Heart left ventricle (tissue), 16 donors: ENCODE measurements around the gene ELFN2. TPM values are rescaled to one million over a fixed set of nuclear protein-coding genes. Genes with fewer than 3 reads are reported as not detected.

Experiments used
- ATAC-seq, 4 donors: fragments of 200-7000 bp; cut with Tn5 transposase; one replicate each; pipeline ENCODE4 v1.9.1; 2020 to 2022; ENCODE audit warnings: moderate library complexity in 4 of 4, mild to moderate bottlenecking in 3 of 4, moderate number of reproducible peaks in 1 of 4
- DNase-seq, 5 donors: peaks; one replicate each; pipeline ENCODE4 v3.0.0-alpha.2; 2020
- H3K27ac ChIP-seq, 12 donors: fragments of 200-600 bp; sonication (generic) in 4 of 12; one replicate each; pipeline versions ENCODE4 v1.5.0 to v1.8.0; 2016 to 2022; ENCODE audit warnings: mild to moderate bottlenecking in 2 of 12
- H3K27me3 ChIP-seq, 9 donors: fragments of 200-600 bp; sonication (generic) in 2 of 9; one replicate each; pipeline versions ENCODE4 v1.5.1 to v1.8.0; 2016 to 2022; ENCODE audit warnings: mild to moderate bottlenecking in 3 of 9
- H3K36me3 ChIP-seq, 9 donors: fragments of 200-600 bp; sonication (generic) in 2 of 9; one replicate each; pipeline versions ENCODE4 v1.5.0 to v1.8.0; 2018 to 2022; ENCODE audit warnings: mild to moderate bottlenecking in 2 of 9
- H3K4me1 ChIP-seq, 12 donors: fragments of 200-600 bp; sonication (generic) in 4 of 12; one replicate each; pipeline versions ENCODE4 v1.5.0 to v1.8.0; 2016 to 2022; ENCODE audit warnings: mild to moderate bottlenecking in 3 of 12
- H3K4me3 ChIP-seq, 12 donors: fragments of 200-600 bp; sonication (generic) in 4 of 12; one replicate each; pipeline versions ENCODE4 v1.5.0 to v1.8.0; 2017 to 2022; ENCODE audit warnings: mild to moderate bottlenecking in 9 of 12, moderate library complexity in 4 of 12
- H3K9me3 ChIP-seq, 12 donors: fragments of 200-600 bp; sonication (generic) in 4 of 12; one replicate each; pipeline versions ENCODE4 v1.5.0 to v1.8.0; 2016 to 2022; ENCODE audit warnings: mild to moderate bottlenecking in 1 of 12
- POLR2A ChIP-seq, 2 donors: fragments of 450-650 bp; IDR thresholded peaks; one replicate each; pipeline ENCODE4 v1.6.1; 2017; ENCODE audit warnings: antibody characterized with exemption in 2 of 2, mild to moderate bottlenecking in 2 of 2, moderate library complexity in 2 of 2
- WGBS, 4 donors: extraction: QIAGEN DNeasy Blood & Tissue Kit in 2 of 4; methylation state at CpG; one replicate each; pipeline versions ENCODE4 v1.1.5 to v1.1.7; 2013 to 2018; 5-methylcytosine and 5-hydroxymethylcytosine counted together
- intact Hi-C, 10 donors: fragments of 100-400 bp; cut with DNase I; formaldehyde crosslinking; loops; one replicate each; pipeline versions ENCODE4 v1.11.1 to v1.14.2; 2022
- polyA plus RNA-seq, 2 donors: library from polyadenylated mRNA; stranded (reverse); fragments of 200-250 nt; gene quantifications; one replicate each; pipeline ENCODE4 v1.2.3, GENCODE V29; 2013
- total RNA-seq, 9 donors: library from RNA; depleted of rRNA in 2 of 9; stranded (reverse); fragments of >200 nt in 2 of 9; fragmentation: NEBNext Ultra II Directional in 3 of 9; extraction: Animal tissue kit (Norgen Biotek cat#: 25700) in 3 of 9; gene quantifications; one replicate each; pipeline versions ENCODE4 v1.1.0 to v1.2.4, GENCODE V29; 2016 to 2023
- TF ChIP-seq, protein P1 (sequence below), 12 donors: fragments of 200-600 bp; sonication (generic) in 4 of 12; IDR thresholded peaks; one replicate each; pipeline versions ENCODE4 v1.5.0 to v1.8.0; 2018 to 2022; ENCODE audit warnings: antibody characterized with exemption in 12 of 12, mild to moderate bottlenecking in 5 of 12
- donor health status: ischemic (EF 13 %, LVEDD 7.1; RV severe dilation, severe dysfunction).
- donor health status: healthy with polysubstance abuse.
- donor health status: DM: no; HTN: yes; CAD: no.
- donor health status: DM: no; HTN: no; CAD: no.
- donor health status: ischemic (EF 25% LVEDD 6.9; RV normal size, moderate dysfunction).
- donor health status: ischemic (EF 25% LVEDD 5.7; RV mildly dilated, moderate dysfunction).
- donor health status: healthy.
- donor health status: DM: yes; HTN: yes; CAD: no.
- donor health status: ischemic (EF 35%, LVEDD 5.7; RV mildly dilated, moderate dysfunction).
- donor health status: nonischemic (EF 11% LVEDD 7.7; RV severe dilation, severe dysfunction).
- donor health status: DM: yes; HTN: yes; CAD: no.
- donor health status: PGD.
- donor health status: ischemic (EF 29% LVEDD 5.4; RV normal size, mild dysfunction).
- donor health status: nonischemic (EF 23%, LVEDD 6.1; RV moderate dilation, normal function).

The ELFN2 gene
- total and polyA plus RNA-seq, 11 donors = 0.01 to 0.72 (median 0.05) TPM; not detected in 4

DNA sequence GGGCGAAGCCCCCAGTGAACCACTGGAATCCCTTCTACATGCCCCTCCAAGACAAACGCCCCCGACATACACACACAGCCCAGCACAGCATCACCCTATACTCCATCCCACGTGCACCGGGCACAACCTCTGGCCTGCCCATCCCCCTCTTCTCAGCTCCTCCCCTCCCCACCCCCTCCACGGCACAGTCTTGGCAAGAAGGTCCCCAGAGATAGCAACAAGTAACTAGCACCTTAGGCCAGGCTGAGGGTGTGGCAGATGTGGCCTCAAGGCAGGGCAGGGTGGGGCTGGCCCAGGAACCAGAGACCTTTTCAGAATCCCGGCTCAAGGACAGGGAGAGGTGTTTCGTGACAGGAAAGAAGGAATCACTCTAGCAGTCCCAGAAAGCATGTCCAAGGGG is 90.7 kb downstream of the ELFN2 start:
- H3K36me3 ChIP-seq = no peaks in the 10 kb centered on the region
- H3K27ac ChIP-seq = no peak overlapping the region
- WGBS, 4 donors = 57 to 69% (median 61%) methylated on average over 8 of the region's 8 CpGs
- TF ChIP-seq POLR2A (IDR thresholded peaks at IDR 0.05) = no peak
- TF ChIP-seq, protein P1, sequence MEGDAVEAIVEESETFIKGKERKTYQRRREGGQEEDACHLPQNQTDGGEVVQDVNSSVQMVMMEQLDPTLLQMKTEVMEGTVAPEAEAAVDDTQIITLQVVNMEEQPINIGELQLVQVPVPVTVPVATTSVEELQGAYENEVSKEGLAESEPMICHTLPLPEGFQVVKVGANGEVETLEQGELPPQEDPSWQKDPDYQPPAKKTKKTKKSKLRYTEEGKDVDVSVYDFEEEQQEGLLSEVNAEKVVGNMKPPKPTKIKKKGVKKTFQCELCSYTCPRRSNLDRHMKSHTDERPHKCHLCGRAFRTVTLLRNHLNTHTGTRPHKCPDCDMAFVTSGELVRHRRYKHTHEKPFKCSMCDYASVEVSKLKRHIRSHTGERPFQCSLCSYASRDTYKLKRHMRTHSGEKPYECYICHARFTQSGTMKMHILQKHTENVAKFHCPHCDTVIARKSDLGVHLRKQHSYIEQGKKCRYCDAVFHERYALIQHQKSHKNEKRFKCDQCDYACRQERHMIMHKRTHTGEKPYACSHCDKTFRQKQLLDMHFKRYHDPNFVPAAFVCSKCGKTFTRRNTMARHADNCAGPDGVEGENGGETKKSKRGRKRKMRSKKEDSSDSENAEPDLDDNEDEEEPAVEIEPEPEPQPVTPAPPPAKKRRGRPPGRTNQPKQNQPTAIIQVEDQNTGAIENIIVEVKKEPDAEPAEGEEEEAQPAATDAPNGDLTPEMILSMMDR (IDR thresholded peaks at IDR 0.05) = no peak
- peaks cover 32 to 86% (median 51%) of the 10 kb centered on the region in 9 donors for H3K27me3 ChIP-seq
- intact Hi-C loops = no loop called here
- DNase-seq (no peak), ATAC-seq (no peak)
- peaks cover 0 to 10% (median 0%) of the 10 kb centered on the region in 12 donors for H3K4me1 ChIP-seq
- no peaks in the 10 kb centered on the region for H3K9me3 ChIP-seq
- H3K4me3 ChIP-seq = no peak overlapping the region

DNA sequence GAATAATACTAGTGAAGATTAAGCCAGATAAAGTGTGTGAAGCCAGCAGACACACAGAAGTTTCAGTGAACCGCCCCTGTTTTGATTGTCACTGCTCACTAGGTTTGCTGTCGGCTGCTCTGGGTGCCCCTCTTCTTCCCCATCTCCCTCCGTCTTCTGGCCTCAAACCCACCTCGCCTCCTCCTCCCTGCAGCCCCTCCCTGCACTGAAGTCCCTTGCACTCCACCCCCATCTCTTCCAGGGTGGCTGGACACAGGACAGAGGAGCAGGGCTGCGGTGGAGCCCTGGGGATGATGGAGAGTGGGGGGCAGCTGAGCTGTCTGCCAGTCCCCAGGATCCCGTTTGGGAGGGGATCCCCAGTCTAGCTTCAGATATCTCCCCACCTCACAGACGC is 91.5 kb downstream of the ELFN2 start:
- Histone ChIP-seq H3K4me3 (no peak overlapping the region), H3K27ac (no peak overlapping the region), H3K4me1 (peaks cover 0 to 10% (median 0%) of the 10 kb centered on the region in 12 donors), H3K27me3 (peaks cover 40 to 94% (median 58%) of the 10 kb centered on the region in 9 donors), H3K36me3 (no peaks in the 10 kb centered on the region), H3K9me3 (no peaks in the 10 kb centered on the region)
- no peak for DNase-seq
- WGBS, 4 donors = 18 to 26% (median 24%) methylated on average over 7 of the region's 7 CpGs
- TF ChIP-seq, protein P1 (IDR thresholded peaks at IDR 0.05) = no peak
- no peak for TF ChIP-seq POLR2A (IDR thresholded peaks at IDR 0.05)
- ATAC-seq = no peak
- intact Hi-C loops = no loop called here

DNA sequence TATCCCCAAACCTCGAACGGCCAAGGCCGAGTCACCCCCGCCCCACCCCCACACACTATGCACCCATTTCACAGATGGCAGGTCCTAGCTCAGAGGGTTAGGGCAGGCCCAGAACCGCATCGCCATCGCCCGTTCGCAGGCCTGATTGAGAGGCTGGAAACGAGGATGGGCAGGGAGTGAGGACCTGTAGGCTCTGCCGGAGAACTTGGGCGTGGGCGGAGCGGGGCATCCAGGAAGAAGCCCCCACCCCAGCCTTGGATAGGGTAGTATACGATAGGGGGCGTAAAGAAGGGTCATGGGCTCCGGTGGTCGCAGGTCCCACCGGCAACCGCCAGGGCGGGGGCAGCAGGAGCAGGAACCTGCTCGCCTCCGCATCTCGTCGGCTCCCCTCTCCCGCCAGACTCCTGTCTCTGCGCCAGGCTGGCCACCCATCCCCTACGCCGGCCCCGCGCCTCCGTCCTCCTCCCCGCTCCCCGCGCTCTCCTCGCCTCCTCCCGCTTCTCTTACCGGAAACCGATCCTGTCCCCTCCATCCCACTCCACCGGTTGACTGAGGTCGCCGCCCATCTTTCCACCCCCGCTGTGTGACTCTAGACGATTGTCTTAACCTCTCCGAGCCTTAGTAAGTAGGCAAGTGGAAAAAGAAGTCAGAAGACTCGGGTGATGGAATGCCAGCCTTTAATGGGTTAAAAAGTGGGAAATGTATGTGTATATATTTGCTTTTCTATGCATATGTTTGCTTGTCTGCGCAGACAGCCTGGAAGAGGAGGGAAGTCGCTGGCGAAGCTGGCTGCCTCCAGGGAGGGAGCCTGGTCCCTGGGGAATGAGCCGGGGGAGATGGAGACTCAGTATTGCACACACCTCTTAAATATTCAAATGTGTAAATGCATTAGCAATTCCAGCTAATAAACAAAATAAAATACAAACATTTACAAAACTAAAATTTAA is 92.1 kb downstream of the ELFN2 start:
- H3K27me3 ChIP-seq = peaks cover 43 to 94% (median 59%) of the 10 kb centered on the region in 9 donors
- no peaks in the 10 kb centered on the region for H3K9me3 ChIP-seq
- ATAC-seq (no peak), DNase-seq (no peak)
- H3K4me3 ChIP-seq = no peak overlapping the region
- no peaks in the 10 kb centered on the region for H3K36me3 ChIP-seq
- TF ChIP-seq, protein P1 (IDR thresholded peaks at IDR 0.05) = no peak
- no peak for TF ChIP-seq POLR2A (IDR thresholded peaks at IDR 0.05)
- intact Hi-C loops = no loop called here
- H3K4me1 ChIP-seq = peaks cover 0 to 10% (median 0%) of the 10 kb centered on the region in 12 donors
- no peak overlapping the region for H3K27ac ChIP-seq
- WGBS, 4 donors = 2 to 3% (median 3%) methylated on average over 23 to 50 of the region's 50 CpGs

DNA sequence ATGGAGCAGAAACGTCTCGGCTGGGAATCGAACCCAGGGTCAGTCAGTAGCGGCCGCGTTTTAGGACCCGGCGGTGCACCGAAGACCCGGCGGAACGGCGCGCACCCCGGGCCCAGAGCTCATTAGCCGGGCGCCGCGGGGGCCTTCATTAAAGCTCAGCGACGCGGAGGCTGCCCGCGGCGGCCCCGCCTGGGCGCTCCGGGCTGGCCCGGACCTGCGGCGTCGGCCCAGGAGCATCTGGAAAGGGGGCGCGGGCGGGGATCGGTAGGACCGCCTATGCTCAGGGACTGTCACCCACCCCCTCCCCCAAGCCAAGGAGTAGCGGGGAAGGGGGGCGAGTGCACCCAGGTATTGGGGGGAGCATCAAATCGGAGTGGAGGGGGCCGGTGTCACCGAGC is 92.8 kb downstream of the ELFN2 start:
- WGBS, 4 donors = 2 to 5% (median 3%) methylated on average over 6 to 42 of the region's 42 CpGs
- Histone ChIP-seq H3K4me3 (no peak overlapping the region), H3K27ac (no peak overlapping the region), H3K9me3 (no peaks in the 10 kb centered on the region), H3K27me3 (peaks cover 43 to 94% (median 59%) of the 10 kb centered on the region in 9 donors), H3K4me1 (peaks cover 0 to 10% (median 0%) of the 10 kb centered on the region in 12 donors), H3K36me3 (no peaks in the 10 kb centered on the region)
- ATAC-seq (no peak), DNase-seq (no peak)
- no peak for TF ChIP-seq POLR2A (IDR thresholded peaks at IDR 0.05)
- TF ChIP-seq, protein P1 (IDR thresholded peaks at IDR 0.05) = no peak
- intact Hi-C loops = no loop called here
